NCI-H1436 treated with DMSO at 0.1 percent for 48 hours (cell line): ENCODE results near the gene CREM.

Experiments
- DNase-seq: peaks from one replicate; lab custom pipeline; 2025; lab: John Stamatoyannopoulos, UW

Gene CREM

DNA sequence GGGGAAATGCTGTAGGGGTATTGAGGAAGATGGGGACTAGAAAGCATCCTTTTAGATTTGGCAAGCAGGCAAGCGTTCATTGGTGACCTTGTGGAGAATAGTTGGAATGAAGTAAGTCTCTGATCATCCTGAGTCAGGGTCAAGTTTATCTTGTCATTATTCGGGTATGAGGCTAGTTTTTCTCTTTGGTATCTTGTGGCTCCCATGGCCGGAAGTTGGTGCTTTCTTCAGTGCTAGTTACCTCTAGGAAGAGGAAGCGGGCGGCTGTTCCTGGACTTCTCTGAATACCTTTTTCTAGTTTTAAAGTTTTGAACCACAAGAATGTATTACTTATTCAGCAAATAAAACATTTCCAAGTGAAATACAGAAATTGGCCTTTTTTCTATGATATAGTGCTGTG lies 9.2 kb downstream of the CREM start:
- no peak for DNase-seq

DNA sequence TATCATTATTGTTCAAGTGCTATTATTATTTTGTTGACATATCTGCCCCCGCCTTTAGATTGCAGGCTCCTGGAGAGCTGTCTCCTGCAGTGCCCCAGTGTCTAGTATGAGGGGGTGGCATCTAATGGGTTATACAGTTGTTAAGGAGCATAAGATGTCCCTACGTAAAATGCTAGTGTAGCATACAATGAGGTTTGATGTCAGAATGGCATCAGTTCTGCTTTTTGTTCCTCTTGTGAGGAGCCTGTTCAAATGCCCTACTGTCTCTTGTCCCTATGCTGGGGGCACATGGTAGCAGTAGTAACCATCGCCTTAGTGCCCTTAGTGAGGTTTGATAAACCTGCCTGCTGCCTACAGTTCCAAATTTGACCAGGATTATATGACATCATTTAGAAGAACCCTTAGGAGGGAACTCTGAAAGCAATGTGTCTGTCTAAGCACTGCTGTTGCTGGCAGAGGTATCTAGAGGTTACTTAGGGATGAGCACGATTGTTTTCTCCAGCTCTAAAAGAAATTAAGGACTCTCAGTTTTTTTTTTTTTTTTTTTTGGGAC lies 9.7 kb downstream of the CREM start:
- DNase-seq = no peak

DNA sequence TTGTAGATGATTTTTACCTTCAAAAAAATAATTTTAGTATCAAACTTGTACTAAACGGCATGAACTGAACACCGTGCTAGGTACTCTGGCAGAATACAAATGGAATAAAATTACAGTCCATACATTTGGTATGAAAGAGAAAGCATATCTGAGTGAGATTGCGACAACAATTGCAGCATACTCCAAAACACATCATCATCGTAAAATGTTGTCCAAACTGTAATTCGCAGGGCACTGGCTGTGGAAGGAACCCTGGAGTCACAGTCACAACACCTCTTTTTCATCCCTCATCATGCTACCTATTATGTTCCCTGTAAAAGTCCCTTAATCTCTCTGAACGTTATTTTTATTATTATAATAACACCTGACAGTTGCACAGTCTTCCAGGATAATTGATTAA lies 13.5 kb downstream of the CREM start:
- no peak for DNase-seq

DNA sequence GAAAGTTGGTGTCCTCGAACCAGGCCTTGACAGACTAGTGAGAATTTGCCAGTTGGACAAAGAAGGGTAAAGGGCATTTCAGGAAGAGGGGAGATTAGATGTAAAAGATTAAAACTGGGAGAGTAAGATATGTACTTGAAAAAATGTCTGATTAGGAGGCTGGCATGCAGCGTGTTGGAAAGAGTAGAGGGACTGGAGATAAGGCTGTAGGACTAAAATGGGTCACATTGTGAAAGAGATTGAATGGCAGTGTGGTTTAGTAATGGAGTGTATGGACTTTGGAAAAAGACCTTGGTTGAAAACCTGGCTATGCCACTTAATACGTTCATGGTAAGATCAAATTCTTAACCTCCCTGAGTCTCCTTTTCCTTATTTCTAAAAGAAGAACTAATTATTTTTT lies 14.1 kb downstream of the CREM start:
- DNase-seq = no peak

DNA sequence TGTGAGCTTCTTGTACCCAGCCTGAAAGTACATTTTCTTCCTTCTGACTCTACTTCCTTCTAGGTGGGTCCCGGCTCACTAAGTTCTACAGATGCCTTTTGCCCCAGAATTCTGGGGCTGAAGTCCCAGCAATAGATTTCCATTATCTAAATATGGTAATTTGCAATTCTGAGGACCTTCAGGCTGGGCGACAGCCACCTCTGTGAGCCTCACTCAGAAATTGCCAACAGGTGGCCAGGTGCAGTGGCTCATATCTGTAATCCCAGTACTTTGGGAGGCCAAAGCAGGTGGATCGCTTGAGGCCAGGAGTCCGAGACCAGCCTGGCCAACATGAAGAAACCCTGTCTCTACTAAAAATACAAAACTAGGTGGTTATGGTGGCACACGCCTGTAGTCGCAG lies 23.7 kb downstream of the CREM start:
- DNase-seq = no peak

DNA sequence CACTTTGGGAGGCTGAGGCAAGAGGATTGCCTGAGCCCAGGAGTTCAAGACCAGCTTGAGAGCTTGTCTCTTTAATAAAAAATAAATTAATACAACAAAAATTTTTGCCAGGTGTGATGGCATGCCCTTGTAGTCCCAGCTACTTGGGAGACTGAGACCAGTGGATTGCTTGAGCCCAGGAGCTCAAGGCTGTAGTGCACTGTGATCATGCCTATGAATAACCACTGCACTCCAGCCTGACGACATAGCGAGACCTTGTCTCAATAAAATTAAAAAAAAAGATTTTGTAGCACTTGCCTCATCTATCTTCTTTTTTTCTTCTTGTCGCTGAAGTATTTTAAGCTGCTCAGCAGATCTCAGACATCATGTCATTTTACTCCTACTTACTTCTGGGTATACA lies 26.3 kb downstream of the CREM start:
- DNase-seq = no peak

DNA sequence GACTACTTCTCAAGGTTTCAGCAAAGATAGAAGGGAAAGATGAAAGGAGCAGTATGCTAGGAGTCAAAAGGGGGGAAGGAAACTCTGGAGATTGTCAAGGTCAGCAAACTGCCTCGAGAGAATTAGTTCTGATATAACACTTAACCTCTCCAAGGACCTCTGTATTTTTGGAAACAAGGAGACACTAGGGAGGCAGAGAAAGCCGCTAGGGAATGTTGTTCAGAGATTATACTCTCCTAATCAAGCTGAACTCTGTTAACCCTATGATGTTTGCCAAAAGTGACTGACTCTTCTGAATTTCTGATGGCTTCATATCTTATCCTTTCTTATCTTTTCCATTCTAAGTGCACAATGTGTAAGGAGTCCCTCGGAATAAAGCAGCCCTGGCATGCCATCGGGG lies 27.1 kb downstream of the CREM start:
- no peak for DNase-seq

DNA sequence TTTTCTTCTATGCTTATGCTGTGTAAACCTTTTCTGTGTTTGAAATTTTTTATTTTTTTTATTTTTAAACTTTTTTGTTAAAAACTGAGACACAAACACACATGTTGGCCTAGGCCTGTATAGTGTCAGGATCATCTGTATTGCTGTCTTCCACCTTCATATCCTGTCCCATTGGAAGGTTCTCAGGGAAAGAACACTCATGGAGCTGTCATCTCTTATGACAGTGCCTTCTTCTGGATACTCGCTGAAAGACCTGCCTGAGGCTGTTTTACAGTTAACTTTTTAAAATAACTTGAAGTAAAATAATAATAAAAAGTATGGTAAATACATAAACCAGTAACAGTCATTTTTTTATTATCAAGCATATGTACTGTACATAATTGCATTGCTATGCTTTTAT lies 34.1 kb downstream of the CREM start:
- no peak for DNase-seq

DNA sequence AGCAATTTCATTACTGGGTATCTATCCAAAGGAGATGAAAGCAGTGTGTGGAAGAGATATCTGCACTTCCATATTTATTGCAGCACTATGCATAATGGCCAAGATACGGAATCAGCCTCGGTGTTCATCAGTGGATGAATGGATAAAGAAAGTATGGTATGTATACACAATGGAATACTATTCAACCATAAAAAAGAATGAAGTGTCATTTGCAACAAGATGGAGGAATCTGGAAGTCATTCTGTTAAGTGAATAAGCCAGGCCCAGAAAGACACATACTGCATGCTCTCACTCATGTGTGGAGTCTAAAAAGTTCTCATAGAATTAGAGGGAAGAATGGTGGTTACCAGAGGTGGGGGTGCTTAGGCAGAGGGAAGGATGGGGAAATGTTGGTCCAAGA lies 35.3 kb downstream of the CREM start:
- no peak for DNase-seq

DNA sequence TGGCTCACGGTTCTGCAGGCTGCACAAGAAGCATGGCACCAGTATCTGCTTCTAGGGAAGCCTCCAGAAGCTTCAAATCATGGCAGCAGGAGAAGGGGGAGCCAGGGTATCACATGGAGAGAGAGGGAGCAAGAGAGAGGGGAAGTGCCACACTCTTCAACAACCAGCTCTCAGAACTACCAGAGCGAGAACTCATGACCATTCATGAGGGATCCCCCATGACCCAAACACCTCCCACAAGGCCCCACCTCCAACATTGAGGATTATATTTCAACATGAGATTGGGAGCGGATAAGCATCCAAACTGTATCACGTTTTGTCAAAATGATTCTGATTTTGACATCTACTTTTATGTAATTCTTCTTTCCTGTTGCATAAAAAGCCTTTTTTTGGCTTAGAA lies 38.5 kb downstream of the CREM start:
- DNase-seq = no peak

DNA sequence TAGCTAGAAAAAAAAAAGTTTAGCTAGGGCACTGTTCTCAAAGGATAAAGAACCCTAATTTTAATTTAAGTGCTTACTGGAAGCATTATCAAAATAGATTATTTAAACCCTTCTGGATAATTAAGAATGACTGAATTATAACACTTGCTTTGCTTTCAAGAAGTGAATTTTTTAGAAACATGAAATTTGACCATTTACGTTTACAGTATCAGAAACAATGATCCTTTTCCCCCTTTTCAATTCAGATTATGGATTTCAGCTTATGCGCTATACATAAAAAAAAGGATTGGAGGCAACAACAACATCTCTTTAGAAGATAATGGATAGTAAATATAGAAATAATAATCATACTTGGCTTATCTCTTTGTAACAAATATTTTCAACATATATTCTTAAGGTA lies 39.2 kb downstream of the CREM start:
- no peak for DNase-seq

DNA sequence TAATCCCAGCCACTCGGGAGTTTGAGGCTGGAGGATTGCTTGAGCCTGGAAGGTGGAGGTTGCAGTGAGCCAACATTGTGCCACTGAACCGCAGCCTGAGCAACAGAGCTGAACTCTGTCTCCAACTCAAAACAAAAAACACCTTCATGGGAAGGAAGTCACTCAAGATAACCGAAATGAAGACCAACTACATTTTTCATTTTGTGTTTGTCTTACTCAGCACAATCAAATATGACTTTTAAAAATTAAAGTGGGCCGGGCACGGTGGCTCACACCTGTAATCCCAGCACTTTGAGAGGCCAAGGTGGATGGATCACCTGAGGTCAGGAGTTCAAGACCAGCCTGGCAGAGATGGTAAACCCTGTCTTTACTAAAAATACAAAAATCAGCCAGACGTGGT lies 40.0 kb downstream of the CREM start:
- no peak for DNase-seq

DNA sequence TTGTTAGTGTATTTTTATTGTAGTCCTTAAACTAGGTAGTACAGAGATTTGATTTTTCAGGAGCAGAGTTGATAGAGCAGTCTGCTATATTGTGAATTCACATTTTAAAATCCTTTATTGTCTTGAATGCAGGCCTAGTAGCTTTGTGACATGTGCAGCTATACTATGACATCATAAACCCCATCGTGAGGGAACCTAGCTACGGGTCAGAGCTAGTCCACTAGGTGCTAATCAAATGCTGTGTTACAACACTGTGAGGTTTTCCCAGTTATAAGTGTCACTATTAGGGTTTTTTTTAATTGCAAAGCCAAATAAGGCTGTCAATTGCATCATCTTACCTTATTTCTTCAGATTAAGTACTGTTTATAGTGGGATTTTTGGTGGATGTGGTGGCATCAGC lies 40.7 kb downstream of the CREM start:
- DNase-seq = no peak

DNA sequence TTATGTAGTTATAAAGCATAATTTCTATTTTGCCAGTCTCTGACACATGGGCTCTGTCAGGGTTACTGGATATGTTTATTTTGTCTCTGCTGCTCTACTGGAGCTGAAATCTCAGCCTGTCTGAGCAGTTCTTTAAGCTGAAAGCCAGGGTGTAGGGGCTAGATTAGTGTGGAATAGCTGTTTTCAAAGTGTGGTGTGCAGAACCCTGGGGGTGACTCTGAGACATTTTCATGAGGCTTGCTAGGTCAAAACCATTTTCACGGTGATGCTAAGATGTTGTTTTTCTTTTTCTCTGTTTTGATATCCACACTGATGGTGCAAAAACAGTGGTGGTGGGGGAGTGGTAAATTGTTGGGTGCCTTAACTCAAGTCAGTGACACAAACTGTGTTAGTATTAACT lies 45.5 kb downstream of the CREM start:
- no peak for DNase-seq

DNA sequence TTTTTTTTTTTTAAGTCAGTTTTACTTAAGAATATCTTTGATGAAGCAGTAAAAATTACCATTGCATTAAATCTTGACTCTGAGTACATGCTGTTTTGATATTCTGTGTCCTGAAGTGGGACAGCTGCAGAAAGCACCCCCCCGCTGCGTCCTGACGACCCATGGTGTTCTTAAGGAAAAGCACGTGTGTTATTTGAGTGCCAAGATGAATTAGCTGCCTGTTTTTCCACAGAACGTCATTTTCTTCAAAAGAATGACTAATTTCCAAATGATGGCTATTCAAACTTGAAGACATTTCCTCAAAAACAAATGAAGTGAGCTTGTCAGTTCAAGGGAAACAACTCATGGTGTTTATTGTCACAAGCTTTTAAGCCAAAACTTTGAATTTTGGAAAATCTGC lies 45.9 kb downstream of the CREM start:
- DNase-seq = no peak

DNA sequence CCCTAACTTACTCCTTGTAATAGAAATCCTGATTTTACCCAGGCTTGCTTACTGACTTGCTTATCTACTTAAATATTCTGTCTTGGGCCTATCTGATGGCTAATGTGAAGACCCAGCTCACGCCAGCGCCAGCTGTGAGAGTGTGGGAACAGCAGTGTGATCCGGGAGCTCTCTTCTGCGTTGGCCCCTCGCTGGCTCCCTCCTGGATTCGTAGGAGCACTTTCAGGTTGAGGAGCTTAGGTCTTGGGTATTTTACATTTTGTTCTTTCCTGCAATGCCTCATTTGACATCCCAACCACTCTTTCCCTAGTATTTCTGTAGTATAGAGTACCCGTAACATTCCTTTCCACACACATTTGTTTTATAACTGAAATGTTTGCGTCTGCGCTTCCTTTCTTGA lies 51.7 kb downstream of the CREM start:
- no peak for DNase-seq

DNA sequence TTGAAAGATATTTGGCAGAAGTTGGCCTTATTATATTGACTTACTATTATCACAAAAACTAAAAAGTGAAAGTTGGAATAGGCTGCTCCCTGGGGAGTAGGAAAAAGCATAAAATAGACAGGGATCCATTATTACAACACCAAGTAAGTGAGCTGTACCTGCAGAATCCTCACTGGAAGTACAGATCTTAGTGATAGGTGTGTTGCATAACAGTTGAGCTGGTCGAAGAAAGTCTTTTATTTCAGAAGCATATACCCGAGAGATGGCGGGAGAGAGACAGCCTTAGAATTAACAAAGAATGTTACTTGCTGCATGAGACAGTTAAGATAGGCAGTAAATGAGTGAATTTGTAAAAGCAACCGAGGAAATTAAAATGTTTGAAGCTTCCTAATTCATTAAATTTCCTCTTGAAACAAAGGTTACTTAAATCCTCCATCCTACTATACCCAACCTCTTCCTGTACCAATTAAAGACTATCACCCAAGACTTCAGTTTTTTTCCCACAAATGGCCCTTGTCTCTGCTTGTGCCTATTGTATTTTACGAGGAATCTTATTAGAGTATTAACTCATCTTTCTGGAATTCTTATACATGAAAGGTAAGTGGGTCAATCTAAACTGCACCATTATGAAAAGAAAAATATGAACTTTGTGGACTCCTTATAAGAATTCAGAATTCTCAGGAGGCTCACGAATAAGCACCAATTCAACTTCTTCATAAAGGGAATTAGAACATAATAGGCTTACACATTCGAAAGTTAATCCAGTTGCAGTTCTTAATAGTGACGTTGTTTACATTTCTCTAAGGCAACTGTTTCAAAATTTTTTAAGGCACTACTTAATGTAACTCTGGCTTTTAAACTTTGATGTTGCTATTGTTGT lies 56.2 kb downstream of the CREM start:
- DNase-seq = no peak

DNA sequence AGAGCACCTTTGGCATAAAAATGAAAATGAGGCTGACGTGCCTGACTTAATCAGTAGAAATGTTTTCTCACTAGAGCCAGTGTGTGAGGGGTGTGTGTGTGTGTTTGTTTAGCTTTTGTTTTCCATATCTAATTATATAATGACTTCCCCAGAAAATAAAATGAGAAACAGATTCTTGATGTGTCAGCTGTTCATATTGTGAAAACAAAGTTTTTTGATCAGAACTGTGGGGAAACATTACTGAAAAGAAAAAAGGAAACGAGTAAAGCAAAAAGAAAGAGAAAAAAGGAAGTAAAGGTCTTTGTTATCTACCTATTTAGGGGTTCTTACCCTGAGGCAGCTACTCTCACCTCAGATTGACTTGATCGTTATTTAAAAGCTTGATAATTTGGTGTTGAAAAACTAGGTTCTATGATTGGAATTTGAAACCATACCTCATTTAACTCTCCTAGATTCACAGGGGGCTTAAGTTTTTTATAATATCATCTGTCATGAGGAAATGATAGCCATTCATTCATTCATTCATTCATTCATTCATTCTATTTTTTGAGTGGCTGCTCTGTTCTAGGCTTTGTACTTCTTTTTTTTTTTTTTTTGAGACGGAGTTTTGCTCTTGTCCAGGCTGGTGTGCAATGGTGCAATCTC lies 58.0 kb downstream of the CREM start:
- no peak for DNase-seq

DNA sequence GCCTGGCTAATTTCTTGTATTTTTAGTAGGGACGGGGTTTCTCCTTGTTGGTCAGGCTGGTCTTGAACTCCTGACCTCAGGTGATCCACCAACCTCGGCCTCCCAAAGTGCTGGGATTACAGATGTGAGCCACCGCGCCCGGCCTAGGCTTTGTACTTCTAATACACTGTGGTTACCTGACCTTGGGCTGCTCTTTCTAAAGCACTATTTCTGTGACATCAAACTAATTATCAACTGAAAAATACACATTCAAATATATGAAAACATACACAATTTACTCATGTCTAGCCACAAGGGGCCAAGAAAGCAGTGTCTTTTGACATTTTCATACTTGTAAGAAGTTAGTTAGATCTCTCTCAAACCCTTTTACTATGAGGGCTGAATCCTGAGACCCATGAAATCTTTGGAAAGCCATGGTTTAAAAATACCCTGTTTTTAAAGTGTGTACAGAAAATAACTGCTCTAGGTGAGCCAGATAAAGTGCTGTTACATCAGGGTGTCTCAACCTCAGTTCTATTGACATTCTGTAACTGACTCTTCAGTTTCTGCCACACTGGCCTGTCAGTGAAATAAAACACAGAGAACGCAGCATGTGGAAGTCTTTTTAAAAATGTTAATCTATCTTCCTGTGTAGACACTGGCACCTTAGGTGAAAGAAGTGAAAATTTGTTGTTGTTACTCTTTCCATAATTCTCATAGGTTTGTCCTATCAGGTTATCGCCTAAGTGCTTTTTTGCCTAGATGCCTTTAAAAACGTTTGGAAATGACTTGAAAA lies 58.8 kb downstream of the CREM start:
- DNase-seq = no peak

DNA sequence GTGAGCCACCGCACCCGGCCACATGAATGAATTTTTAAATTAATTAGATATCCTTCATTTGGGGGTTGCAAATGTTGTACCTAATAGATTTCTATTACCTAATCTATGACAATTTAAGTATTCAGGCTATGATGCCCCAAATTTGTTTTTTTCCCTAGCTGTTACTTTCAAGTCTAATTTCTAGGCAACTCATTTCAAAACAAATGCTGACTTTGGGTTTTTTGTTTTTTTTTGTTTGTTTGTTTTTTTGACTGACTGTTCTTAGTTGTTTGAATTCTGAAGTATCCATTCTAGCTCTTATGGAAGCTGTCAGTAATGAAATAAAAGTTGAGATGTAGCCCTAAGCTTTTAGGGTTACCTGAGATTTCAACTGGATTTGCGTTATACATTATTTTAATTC lies 62.3 kb downstream of the CREM start:
- DNase-seq = no peak

DNA sequence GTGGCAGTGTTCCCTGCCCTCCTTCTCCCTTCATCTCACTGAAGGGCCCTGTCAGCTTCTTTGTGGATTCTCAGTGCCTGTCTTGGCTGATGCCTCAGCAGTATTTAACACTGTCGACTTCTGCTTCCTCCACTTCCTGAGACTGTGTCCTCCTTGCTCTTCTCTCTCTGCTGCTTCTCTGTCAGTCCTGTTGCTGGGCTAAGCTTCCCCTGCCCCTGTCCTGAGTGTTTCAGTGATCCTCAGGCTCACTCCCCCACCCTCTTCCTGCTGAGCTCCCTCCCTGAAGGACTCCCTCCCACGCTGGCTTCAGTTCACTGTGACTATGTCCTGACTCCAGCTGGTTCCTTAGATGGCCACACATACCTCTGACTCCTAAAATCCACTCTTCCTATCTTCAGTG lies 64.9 kb downstream of the CREM start:
- no peak for DNase-seq

DNA sequence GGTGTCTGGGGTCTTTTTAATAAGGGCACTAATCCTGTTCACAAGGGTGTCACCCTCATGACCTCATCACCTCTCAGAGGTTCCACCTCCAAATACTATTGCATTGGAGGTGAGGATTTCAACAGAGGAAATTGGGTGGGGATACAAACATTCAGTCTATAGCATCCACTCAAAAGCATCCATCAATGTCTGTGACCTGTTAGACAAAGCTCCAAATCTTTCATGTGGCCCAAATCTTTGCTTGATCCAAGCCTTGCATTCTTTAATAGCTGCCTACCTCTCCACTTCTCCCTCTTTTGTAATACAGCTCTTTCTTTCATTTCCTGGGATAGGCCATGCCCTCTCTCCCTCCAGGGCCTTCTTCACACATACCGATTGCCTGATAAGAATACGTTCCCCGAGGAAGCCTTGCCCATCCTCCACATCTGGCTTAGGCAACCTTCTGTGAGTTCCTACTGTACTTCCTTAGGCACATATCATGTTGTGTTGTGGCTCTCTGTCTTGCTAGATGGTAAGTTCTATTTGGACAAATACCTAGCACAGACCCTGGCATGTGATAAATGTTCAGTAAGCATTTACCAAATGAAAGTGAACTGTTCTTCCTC lies 66.1 kb downstream of the CREM start:
- DNase-seq = no peak
